ENCODE data around the gene MYL10. TPM values are rescaled to one million over a fixed set of nuclear protein-coding genes. Genes with fewer than 3 reads are reported as not detected.
"Not testable (repeated sequence)": the region's sequence is repeated elsewhere in the genome, so short reads cannot be mapped to it uniquely, and the experiment has no call there.

Gene MYL10
- total RNA-seq, 1 donor from 2014 or later = not detected

GRCh38 chr7:101644879-101645278, 15.8 kb upstream of the MYL10 start:
- H3K27me3 Mint-ChIP-seq (ENCODE audit: unreplicated experiment) = no peaks in the 10 kb centered on the region
- H3K4me1 Mint-ChIP-seq (ENCODE audit: unreplicated experiment) = peaks cover 16% of the 10 kb centered on the region
- no peak for DNase-seq (ENCODE audit: extremely low spot score, unreplicated experiment)
- H3K4me3 Mint-ChIP-seq (ENCODE audit: unreplicated experiment) = no peak overlapping the region
- TF ChIP-seq CTCF (IDR thresholded peaks at IDR 0.05) = no peak
- no peaks in the 10 kb centered on the region for H3K9me3 Mint-ChIP-seq (ENCODE audit: unreplicated experiment)
- H3K36me3 Mint-ChIP-seq (ENCODE audit: unreplicated experiment) = no peaks in the 10 kb centered on the region
- H3K27ac Mint-ChIP-seq (ENCODE audit: unreplicated experiment) = no peak overlapping the region

- DNase-seq (ENCODE audit: extremely low spot score, unreplicated experiment); H3K4me3 Mint-ChIP-seq (ENCODE audit: unreplicated experiment); H3K27me3 Mint-ChIP-seq (ENCODE audit: unreplicated experiment); H3K9me3 Mint-ChIP-seq (ENCODE audit: unreplicated experiment); H3K27ac Mint-ChIP-seq (ENCODE audit: unreplicated experiment); H3K36me3 Mint-ChIP-seq (ENCODE audit: unreplicated experiment): not testable (repeated sequence)
- H3K4me1 Mint-ChIP-seq (ENCODE audit: unreplicated experiment) = peaks cover 24% of the 10 kb centered on the region
Observed at GRCh38 chr7:101639127-101639526, 10.0 kb upstream of the MYL10 start.

GRCh38 chr7:101636822-101637623, 7.9 kb upstream of the MYL10 start:
- Mint-ChIP-seq H3K36me3 (ENCODE audit: unreplicated experiment) (no peaks in the 10 kb centered on the region), H3K4me1 (ENCODE audit: unreplicated experiment) (peaks cover 27% of the 10 kb centered on the region), H3K9me3 (ENCODE audit: unreplicated experiment) (peaks cover 4% of the 10 kb centered on the region), H3K27ac (ENCODE audit: unreplicated experiment) (no peak overlapping the region), H3K4me3 (ENCODE audit: unreplicated experiment) (no peak overlapping the region), H3K27me3 (ENCODE audit: unreplicated experiment) (no peaks in the 10 kb centered on the region)
- no peak for TF ChIP-seq CTCF (IDR thresholded peaks at IDR 0.05)
- no peak for DNase-seq (ENCODE audit: extremely low spot score, unreplicated experiment)

- peaks cover 4% of the 10 kb centered on the region for H3K9me3 Mint-ChIP-seq (ENCODE audit: unreplicated experiment)
- H3K4me1 Mint-ChIP-seq (ENCODE audit: unreplicated experiment) = peaks cover 42% of the 10 kb centered on the region
- no peak overlapping the region for H3K4me3 Mint-ChIP-seq (ENCODE audit: unreplicated experiment)
- H3K27ac Mint-ChIP-seq (ENCODE audit: unreplicated experiment) = no peak overlapping the region
- no peak for TF ChIP-seq CTCF (IDR thresholded peaks at IDR 0.05)
- no peak for DNase-seq (ENCODE audit: extremely low spot score, unreplicated experiment)
- no peaks in the 10 kb centered on the region for H3K27me3 Mint-ChIP-seq (ENCODE audit: unreplicated experiment)
- H3K36me3 Mint-ChIP-seq (ENCODE audit: unreplicated experiment) = no peaks in the 10 kb centered on the region
Observed at GRCh38 chr7:101635484-101635883, 6.4 kb upstream of the MYL10 start.

GRCh38 chr7:101634196-101634717, 5.2 kb upstream of the MYL10 start:
- no peak overlapping the region for H3K27ac Mint-ChIP-seq (ENCODE audit: unreplicated experiment)
- no peak for TF ChIP-seq CTCF (IDR thresholded peaks at IDR 0.05)
- no peak overlapping the region for H3K4me3 Mint-ChIP-seq (ENCODE audit: unreplicated experiment)
- H3K4me1 Mint-ChIP-seq (ENCODE audit: unreplicated experiment) = peaks cover 42% of the 10 kb centered on the region
- H3K9me3 Mint-ChIP-seq (ENCODE audit: unreplicated experiment) = peaks cover 4% of the 10 kb centered on the region
- H3K36me3 Mint-ChIP-seq (ENCODE audit: unreplicated experiment) = no peaks in the 10 kb centered on the region
- no peak for DNase-seq (ENCODE audit: extremely low spot score, unreplicated experiment)
- no peaks in the 10 kb centered on the region for H3K27me3 Mint-ChIP-seq (ENCODE audit: unreplicated experiment)
